GM19328 (cell line): ENCODE data around the gene GLOD4.

Experiments
- ATAC-seq: cut with Tn5 transposase; IDR thresholded peaks from one replicate; pipeline ENCODE4 v1.9.1; 2021; ENCODE audit warnings: mild to moderate bottlenecking, moderate library complexity; ENCODE audit not compliant: unreplicated experiment

The GLOD4 gene

GRCh38 chr17:745406-745805 lies 36.7 kb downstream of the GLOD4 start:
- no peak for ATAC-seq

- ATAC-seq, result no peak
These were observed 37.1 kb downstream of the GLOD4 start for GRCh38 chr17:744937-745336.

GRCh38 chr17:743139-743538 lies 38.9 kb downstream of the GLOD4 start:
- no peak for ATAC-seq

- ATAC-seq, result no peak
These were observed 39.8 kb downstream of the GLOD4 start for GRCh38 chr17:742147-742793.

GRCh38 chr17:740240-741017 lies 41.7 kb downstream of the GLOD4 start:
- no peak for ATAC-seq

GRCh38 chr17:737561-738113 lies 44.4 kb downstream of the GLOD4 start:
- ATAC-seq, result no peak

GRCh38 chr17:733743-734142 lies 48.3 kb downstream of the GLOD4 start:
- ATAC-seq, result no peak

GRCh38 chr17:732902-733720 lies 49.0 kb downstream of the GLOD4 start:
- ATAC-seq, result peak; percentile 34

- peak; percentile 71 for ATAC-seq
These were observed 49.8 kb downstream of the GLOD4 start, which contains the start of gene TLCD3A for GRCh38 chr17:732067-732901. Gene TLCD3A (plus strand): TSS chr17:732596. CDS start chr17:732648, 52 bp downstream.

- no peak for ATAC-seq
These were observed 50.4 kb downstream of the GLOD4 start for GRCh38 chr17:731644-732066.

GRCh38 chr17:728911-729310 lies 53.2 kb downstream of the GLOD4 start:
- no peak for ATAC-seq

- ATAC-seq, result no peak
These were observed 55.7 kb downstream of the GLOD4 start for GRCh38 chr17:726271-726919.

GRCh38 chr17:725746-726145 lies 56.3 kb downstream of the GLOD4 start:
- no peak for ATAC-seq

GRCh38 chr17:725084-725483 lies 57.0 kb downstream of the GLOD4 start:
- ATAC-seq, result no peak

- ATAC-seq, result no peak
These were observed 60.5 kb downstream of the GLOD4 start for GRCh38 chr17:721540-721937.

GRCh38 chr17:720706-721539 lies 61.2 kb downstream of the GLOD4 start:
- no peak for ATAC-seq

GRCh38 chr17:718075-718474 lies 64.0 kb downstream of the GLOD4 start:
- ATAC-seq, result no peak
